Liver (tissue), 3 donors: Measurements from ENCODE around the gene LKAAEAR1.

Experiments
- CTCF ChIP-seq: fragments of 150-350 bp; IDR thresholded peaks from 2 replicates; pipeline ENCODE4 v1.5.1; 2017; ENCODE audit warnings: improper control_type of control experiment, low read depth, low read length; ENCODE audit not compliant: missing input control
- EGR1 ChIP-seq, 2 donors: IDR thresholded peaks; 2 replicates each; pipeline ENCODE4 v1.6.1; 2016 to 2018; ENCODE audit warnings: antibody characterized with exemption in 2 of 2, low read depth in 2 of 2
- FOXA2 ChIP-seq: IDR thresholded peaks from 2 replicates; pipeline ENCODE4 v1.6.1; 2016; ENCODE audit warnings: antibody characterized with exemption
- GABPA ChIP-seq, 2 donors: IDR thresholded peaks in 1 of 2; conservative IDR thresholded peaks in 1 of 2; 2 replicates each; pipeline ENCODE4 v1.6.1; 2016; ENCODE audit warnings: antibody characterized with exemption in 2 of 2, mild to moderate bottlenecking in 1 of 2, moderate library complexity in 1 of 2
- HNF4G ChIP-seq: IDR thresholded peaks from 2 replicates; pipeline ENCODE4 v1.6.1; 2016; ENCODE audit warnings: antibody characterized with exemption
- JUND ChIP-seq, 2 donors: IDR thresholded peaks; 2 replicates each; pipeline ENCODE4 v1.6.1; 2016; ENCODE audit warnings: antibody characterized with exemption in 2 of 2
- MAX ChIP-seq: IDR thresholded peaks from 2 replicates; pipeline ENCODE4 v1.6.1; 2016; ENCODE audit warnings: antibody characterized with exemption
- NR2F2 ChIP-seq: IDR thresholded peaks from 2 replicates; pipeline ENCODE4 v1.6.1; 2016; ENCODE audit warnings: antibody characterized with exemption
- SP1 ChIP-seq: IDR thresholded peaks from 2 replicates; pipeline ENCODE4 v1.6.1; 2018; ENCODE audit warnings: antibody characterized with exemption, mild to moderate bottlenecking
- TAF1 ChIP-seq: conservative IDR thresholded peaks from 2 replicates; pipeline ENCODE4 v1.6.1; 2016; ENCODE audit warnings: antibody characterized with exemption, mild to moderate bottlenecking
- YY1 ChIP-seq: IDR thresholded peaks from 2 replicates; pipeline ENCODE4 v1.6.1; 2016; ENCODE audit warnings: antibody characterized with exemption, mild to moderate bottlenecking
- TF ChIP-seq, protein P1 (sequence below): IDR thresholded peaks from 2 replicates; pipeline ENCODE4 v1.6.1; 2016; ENCODE audit warnings: antibody characterized with exemption, mild to moderate bottlenecking
- TF ChIP-seq, protein P2 (sequence below): IDR thresholded peaks from 2 replicates; pipeline ENCODE4 v1.6.1; 2016; ENCODE audit warnings: antibody characterized with exemption
- donor health status: healthy.
- donor health status: healthy.

DNA sequence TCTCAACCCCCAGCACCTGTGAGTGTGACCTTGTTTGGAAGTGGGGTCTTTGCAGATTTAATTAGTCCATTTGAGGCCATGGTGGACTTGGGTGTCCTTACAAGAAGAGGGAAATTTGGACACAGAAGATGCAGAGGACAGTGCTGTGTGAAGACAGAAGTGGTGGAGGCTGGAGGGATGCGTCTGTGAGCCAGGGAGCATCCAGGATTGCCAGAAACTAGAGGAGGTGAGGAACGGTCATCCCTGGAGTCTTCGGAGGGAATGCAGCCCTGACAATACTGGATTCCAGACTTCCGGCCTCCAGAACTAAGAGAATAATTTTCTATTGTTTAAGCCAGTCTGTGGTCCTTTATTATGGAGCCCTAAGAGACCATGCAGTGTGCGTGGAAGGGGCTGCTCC lies 46.1 kb upstream of the LKAAEAR1 start:
- no peak for TF ChIP-seq CTCF
- TF ChIP-seq FOXA2 = no peak
- TF ChIP-seq YY1 = no peak
- no peak for TF ChIP-seq MAX
- TF ChIP-seq HNF4G = no peak
- no peak for TF ChIP-seq EGR1 (IDR thresholded peaks at IDR 0.05; ENCODE audit: low read depth in 2 of 2)
- TF ChIP-seq, protein P1, sequence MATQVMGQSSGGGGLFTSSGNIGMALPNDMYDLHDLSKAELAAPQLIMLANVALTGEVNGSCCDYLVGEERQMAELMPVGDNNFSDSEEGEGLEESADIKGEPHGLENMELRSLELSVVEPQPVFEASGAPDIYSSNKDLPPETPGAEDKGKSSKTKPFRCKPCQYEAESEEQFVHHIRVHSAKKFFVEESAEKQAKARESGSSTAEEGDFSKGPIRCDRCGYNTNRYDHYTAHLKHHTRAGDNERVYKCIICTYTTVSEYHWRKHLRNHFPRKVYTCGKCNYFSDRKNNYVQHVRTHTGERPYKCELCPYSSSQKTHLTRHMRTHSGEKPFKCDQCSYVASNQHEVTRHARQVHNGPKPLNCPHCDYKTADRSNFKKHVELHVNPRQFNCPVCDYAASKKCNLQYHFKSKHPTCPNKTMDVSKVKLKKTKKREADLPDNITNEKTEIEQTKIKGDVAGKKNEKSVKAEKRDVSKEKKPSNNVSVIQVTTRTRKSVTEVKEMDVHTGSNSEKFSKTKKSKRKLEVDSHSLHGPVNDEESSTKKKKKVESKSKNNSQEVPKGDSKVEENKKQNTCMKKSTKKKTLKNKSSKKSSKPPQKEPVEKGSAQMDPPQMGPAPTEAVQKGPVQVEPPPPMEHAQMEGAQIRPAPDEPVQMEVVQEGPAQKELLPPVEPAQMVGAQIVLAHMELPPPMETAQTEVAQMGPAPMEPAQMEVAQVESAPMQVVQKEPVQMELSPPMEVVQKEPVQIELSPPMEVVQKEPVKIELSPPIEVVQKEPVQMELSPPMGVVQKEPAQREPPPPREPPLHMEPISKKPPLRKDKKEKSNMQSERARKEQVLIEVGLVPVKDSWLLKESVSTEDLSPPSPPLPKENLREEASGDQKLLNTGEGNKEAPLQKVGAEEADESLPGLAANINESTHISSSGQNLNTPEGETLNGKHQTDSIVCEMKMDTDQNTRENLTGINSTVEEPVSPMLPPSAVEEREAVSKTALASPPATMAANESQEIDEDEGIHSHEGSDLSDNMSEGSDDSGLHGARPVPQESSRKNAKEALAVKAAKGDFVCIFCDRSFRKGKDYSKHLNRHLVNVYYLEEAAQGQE = no peak
- TF ChIP-seq TAF1 = no peak
- TF ChIP-seq, protein P2, sequence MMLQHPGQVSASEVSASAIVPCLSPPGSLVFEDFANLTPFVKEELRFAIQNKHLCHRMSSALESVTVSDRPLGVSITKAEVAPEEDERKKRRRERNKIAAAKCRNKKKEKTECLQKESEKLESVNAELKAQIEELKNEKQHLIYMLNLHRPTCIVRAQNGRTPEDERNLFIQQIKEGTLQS = no peak
- TF ChIP-seq JUND (IDR thresholded peaks at IDR 0.05) = no peak
- no peak for TF ChIP-seq GABPA (IDR thresholded peaks at IDR 0.05 in 1 of 2, conservative IDR thresholded peaks at IDR 0.05 in 1 of 2)
- no peak for TF ChIP-seq NR2F2
- TF ChIP-seq SP1 = no peak
